ENCODE results near the gene ERC2.

The ERC2 gene

GRCh38 chr3:56001991-56002390 is 466.3 kb downstream of the ERC2 start:
- DNase-seq (ENCODE audit: low read depth): no peak
- TF ChIP-seq CTCF (conservative IDR thresholded peaks at IDR 0.05; ENCODE audit: control insufficient read depth, insufficient read depth, low read depth, low read length): no peak
- H3K4me3 ChIP-seq (ENCODE audit: control insufficient read depth, low read depth, low read length): no peak overlapping the region

GRCh38 chr3:56001537-56001936 is 466.7 kb downstream of the ERC2 start:
- no peak overlapping the region for H3K4me3 ChIP-seq (ENCODE audit: control insufficient read depth, low read depth, low read length)
- no peak for TF ChIP-seq CTCF (conservative IDR thresholded peaks at IDR 0.05; ENCODE audit: control insufficient read depth, insufficient read depth, low read depth, low read length)
- no peak for DNase-seq (ENCODE audit: low read depth)

- TF ChIP-seq CTCF (conservative IDR thresholded peaks at IDR 0.05; ENCODE audit: control insufficient read depth, insufficient read depth, low read depth, low read length): no peak
- DNase-seq (ENCODE audit: low read depth): no peak
- no peak overlapping the region for H3K4me3 ChIP-seq (ENCODE audit: control insufficient read depth, low read depth, low read length)
Measured at GRCh38 chr3:55989366-55989765, 478.9 kb downstream of the ERC2 start.

GRCh38 chr3:55988905-55989304 is 479.4 kb downstream of the ERC2 start:
- DNase-seq (ENCODE audit: low read depth): no peak
- no peak for TF ChIP-seq CTCF (conservative IDR thresholded peaks at IDR 0.05; ENCODE audit: control insufficient read depth, insufficient read depth, low read depth, low read length)
- H3K4me3 ChIP-seq (ENCODE audit: control insufficient read depth, low read depth, low read length): no peak overlapping the region

- no peak overlapping the region for H3K4me3 ChIP-seq (ENCODE audit: control insufficient read depth, low read depth, low read length)
- DNase-seq (ENCODE audit: low read depth): no peak
- no peak for TF ChIP-seq CTCF (conservative IDR thresholded peaks at IDR 0.05; ENCODE audit: control insufficient read depth, insufficient read depth, low read depth, low read length)
Measured at GRCh38 chr3:55984626-55985025, 483.6 kb downstream of the ERC2 start.

GRCh38 chr3:55978953-55979352 is 489.3 kb downstream of the ERC2 start:
- H3K4me3 ChIP-seq (ENCODE audit: control insufficient read depth, low read depth, low read length): no peak overlapping the region
- TF ChIP-seq CTCF (conservative IDR thresholded peaks at IDR 0.05; ENCODE audit: control insufficient read depth, insufficient read depth, low read depth, low read length): no peak
- DNase-seq (ENCODE audit: low read depth): no peak

Measured in fibroblast of mammary gland (primary cell).